Neuronal stem cell (in vitro differentiated cells): ENCODE results near the gene SIVA1.

ENCODE experiments used
- DNase-seq: peaks from one replicate; pipeline ENCODE4 v3.0.0-alpha.2; 2013; ENCODE audit warnings: low spot score
- H2AFZ ChIP-seq: one replicate; pipeline ENCODE4 v1.6.1; 2013; ENCODE audit warnings: mild to moderate bottlenecking, low read length, inconsistent platforms
- H2AK5ac ChIP-seq: 2 replicates; pipeline ENCODE4 v1.6.1; 2013; ENCODE audit warnings: low read depth, mild to moderate bottlenecking, inconsistent platforms, low read length, moderate library complexity, mixed read lengths
- H2BK120ac ChIP-seq: 2 replicates; pipeline ENCODE4 v1.6.1; 2013; ENCODE audit warnings: low read depth, mild to moderate bottlenecking, inconsistent platforms, low read length, moderate library complexity, mixed read lengths
- H2BK12ac ChIP-seq: one replicate; pipeline ENCODE4 v1.6.1; 2013; ENCODE audit warnings: low read length, inconsistent platforms
- H2BK15ac ChIP-seq: 2 replicates; pipeline ENCODE4 v1.6.1; 2013; ENCODE audit warnings: mild to moderate bottlenecking, low read length, inconsistent platforms, mixed read lengths
- H2BK5ac ChIP-seq: one replicate; pipeline ENCODE4 v1.6.1; 2013; ENCODE audit warnings: inconsistent platforms, mild to moderate bottlenecking, low read length, moderate library complexity
- H3K14ac ChIP-seq: one replicate; pipeline ENCODE4 v1.6.1; 2013; ENCODE audit warnings: low read length, inconsistent platforms
- H3K18ac ChIP-seq: 2 replicates; pipeline ENCODE4 v1.6.1; 2013; ENCODE audit warnings: low read length, inconsistent platforms
- H3K23ac ChIP-seq: 2 replicates; pipeline ENCODE4 v1.6.1; 2013; ENCODE audit warnings: low read depth, mild to moderate bottlenecking, mixed read lengths, low read length, inconsistent platforms; ENCODE audit not compliant: poor library complexity
- H3K27ac ChIP-seq: replicated peaks from 3 replicates; pipeline ENCODE4 v1.5.1; 2013; ENCODE audit warnings: low read length, inconsistent platforms
- H3K27me3 ChIP-seq, 3 experiments: 2 replicates each; pipeline ENCODE4 v1.6.1; 2013; ENCODE audit warnings: low read length in 3 of 3, mild to moderate bottlenecking in 2 of 3, inconsistent platforms in 1 of 3, low read depth in 1 of 3, mixed read lengths in 1 of 3, moderate library complexity in 1 of 3; ENCODE audit not compliant: control insufficient read depth in 3 of 3, insufficient read depth in 3 of 3
- H3K36me3 ChIP-seq, 2 donors: replicated peaks in 1 of 2; 2 replicates each; pipeline ENCODE4 v1.6.1; 2013; ENCODE audit warnings: low read length in 2 of 2; ENCODE audit not compliant: control insufficient read depth in 2 of 2, insufficient read depth in 2 of 2
- H3K4ac ChIP-seq: 2 replicates; pipeline ENCODE4 v1.6.1; 2013; ENCODE audit warnings: inconsistent platforms, mild to moderate bottlenecking, low read length, moderate library complexity
- H3K4me1 ChIP-seq, 2 donors: 1 replicate in 1 of 2; 2 replicates in 1 of 2; pipeline ENCODE4 v1.6.1; 2013; ENCODE audit warnings: low read length in 2 of 2, low read depth in 1 of 2; ENCODE audit not compliant: control insufficient read depth in 2 of 2, insufficient read depth in 1 of 2
- H3K4me2 ChIP-seq: one replicate; pipeline ENCODE4 v1.6.1; 2013; ENCODE audit warnings: mild to moderate bottlenecking, low read length, inconsistent platforms; ENCODE audit not compliant: insufficient read depth, poor library complexity, severe bottlenecking
- H3K4me3 ChIP-seq, 2 donors: 2 replicates each; pipeline ENCODE4 v1.5.1; 2013; ENCODE audit warnings: low read length in 2 of 2, mild to moderate bottlenecking in 2 of 2, inconsistent platforms in 1 of 2, moderate library complexity in 1 of 2
- H3K79me1 ChIP-seq: one replicate; pipeline ENCODE4 v1.6.1; 2013; ENCODE audit warnings: low read depth, mild to moderate bottlenecking, inconsistent platforms, low read length, moderate library complexity
- H3K9ac ChIP-seq: one replicate; pipeline ENCODE4 v1.6.1; 2013; ENCODE audit warnings: mild to moderate bottlenecking, low read depth, low read length, inconsistent platforms; ENCODE audit not compliant: poor library complexity
- H3K9me3 ChIP-seq, 2 donors: replicated peaks in 1 of 2; 2 replicates each; pipeline versions ENCODE3 to v1.6.1; 2013; ENCODE audit warnings: low read length in 2 of 2, mild to moderate bottlenecking in 2 of 2, inconsistent platforms in 1 of 2, low read depth in 1 of 2, mixed read lengths in 1 of 2, moderate library complexity in 1 of 2; ENCODE audit not compliant: control insufficient read depth in 2 of 2, insufficient read depth in 1 of 2
- H4K8ac ChIP-seq: one replicate; pipeline ENCODE4 v1.6.1; 2013; ENCODE audit warnings: low read depth, mild to moderate bottlenecking, inconsistent platforms, low read length, moderate library complexity
- H4K91ac ChIP-seq: one replicate; pipeline ENCODE4 v1.6.1; 2013; ENCODE audit warnings: low read length, low read depth, mild to moderate bottlenecking, inconsistent platforms; ENCODE audit not compliant: poor library complexity
- WGBS, 2 donors: extraction: QIAGEN DNeasy Blood & Tissue Kit; methylation state at CpG; one replicate each; pipeline ENCODE4 v1.1.7; 2013; ENCODE audit warnings: missing lambda C conversion rate in 2 of 2, mixed read lengths in 1 of 2; ENCODE audit not compliant: insufficient read length in 2 of 2, insufficient replicate concordance in 1 of 2; ENCODE audit errors: extremely low coverage in 2 of 2; 5-methylcytosine and 5-hydroxymethylcytosine counted together

Gene SIVA1

DNA sequence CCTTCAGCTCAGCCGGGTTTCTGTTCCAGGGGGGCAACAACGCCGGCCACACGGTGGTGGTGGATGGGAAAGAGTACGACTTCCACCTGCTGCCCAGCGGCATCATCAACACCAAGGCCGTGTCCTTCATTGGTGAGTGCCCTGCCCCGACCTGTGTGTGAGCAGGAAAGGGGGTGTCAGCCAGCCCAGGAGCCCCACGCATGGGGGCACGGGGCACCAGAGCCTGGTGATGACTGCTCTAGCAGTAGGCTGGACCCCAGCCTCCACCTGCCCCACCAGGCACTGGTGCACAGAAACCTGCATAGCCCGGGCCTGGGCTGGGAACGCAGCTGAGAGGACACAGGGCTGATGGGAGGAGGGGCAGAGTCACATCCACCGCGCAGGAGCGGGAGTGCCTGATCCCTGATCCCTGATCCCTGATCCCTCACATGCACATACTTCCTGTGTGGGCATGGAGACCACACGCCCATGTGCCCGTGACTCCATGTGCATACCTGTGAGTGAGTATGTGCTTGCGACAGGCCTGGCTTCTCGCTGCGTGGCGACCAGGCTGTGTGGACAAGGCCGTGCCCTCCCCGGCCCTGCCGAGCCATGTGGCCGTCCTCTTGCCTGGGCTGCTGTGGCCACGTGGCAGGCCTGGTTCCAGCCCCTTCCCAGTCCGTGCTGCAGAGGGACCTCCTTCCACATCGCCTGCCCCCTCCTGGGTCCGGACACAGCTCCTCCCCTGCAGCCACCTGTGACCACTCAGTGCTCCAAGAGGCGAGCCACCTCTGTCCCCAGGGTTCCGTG is 17.8 kb upstream of the SIVA1 start:
- no peak overlapping the region for H2BK120ac ChIP-seq
- peak overlapping the region; percentile 58 for H2BK12ac ChIP-seq
- H3K36me3 ChIP-seq: peaks cover under 1 to 3% of the 10 kb centered on the region in 2 donors
- H2BK5ac ChIP-seq: no peak overlapping the region
- H3K4me2 ChIP-seq: no peak overlapping the region
- H3K4me1 ChIP-seq: peaks cover 9 to 12% of the 10 kb centered on the region in 2 donors
- H3K27ac ChIP-seq: no peak overlapping the region
- peak overlapping the region; percentile 87 for H3K18ac ChIP-seq
- peak overlapping the region; percentile 71 for H3K14ac ChIP-seq
- H4K91ac ChIP-seq: no peak overlapping the region
- peak overlapping the region; percentile 5 for H2AK5ac ChIP-seq
- peaks cover 0 to 5% of the 10 kb centered on the region in 2 donors for H3K9me3 ChIP-seq
- H3K4ac ChIP-seq: peak overlapping the region; percentile 76
- DNase-seq: no peak
- H3K79me1 ChIP-seq: no peaks in the 10 kb centered on the region
- H3K23ac ChIP-seq: peak overlapping the region; percentile 2
- no peak overlapping the region for H3K4me3 ChIP-seq
- no peak overlapping the region for H2AFZ ChIP-seq
- H2BK15ac ChIP-seq: peak overlapping the region; percentile 49
- no peaks in the 10 kb centered on the region for H3K27me3 ChIP-seq
- peak overlapping the region; percentile 64 for H3K9ac ChIP-seq
- peak overlapping the region; percentile 83 for H4K8ac ChIP-seq
- no CpG with 5 or more reads among the region's 31 CpGs for WGBS, 2 donors

DNA sequence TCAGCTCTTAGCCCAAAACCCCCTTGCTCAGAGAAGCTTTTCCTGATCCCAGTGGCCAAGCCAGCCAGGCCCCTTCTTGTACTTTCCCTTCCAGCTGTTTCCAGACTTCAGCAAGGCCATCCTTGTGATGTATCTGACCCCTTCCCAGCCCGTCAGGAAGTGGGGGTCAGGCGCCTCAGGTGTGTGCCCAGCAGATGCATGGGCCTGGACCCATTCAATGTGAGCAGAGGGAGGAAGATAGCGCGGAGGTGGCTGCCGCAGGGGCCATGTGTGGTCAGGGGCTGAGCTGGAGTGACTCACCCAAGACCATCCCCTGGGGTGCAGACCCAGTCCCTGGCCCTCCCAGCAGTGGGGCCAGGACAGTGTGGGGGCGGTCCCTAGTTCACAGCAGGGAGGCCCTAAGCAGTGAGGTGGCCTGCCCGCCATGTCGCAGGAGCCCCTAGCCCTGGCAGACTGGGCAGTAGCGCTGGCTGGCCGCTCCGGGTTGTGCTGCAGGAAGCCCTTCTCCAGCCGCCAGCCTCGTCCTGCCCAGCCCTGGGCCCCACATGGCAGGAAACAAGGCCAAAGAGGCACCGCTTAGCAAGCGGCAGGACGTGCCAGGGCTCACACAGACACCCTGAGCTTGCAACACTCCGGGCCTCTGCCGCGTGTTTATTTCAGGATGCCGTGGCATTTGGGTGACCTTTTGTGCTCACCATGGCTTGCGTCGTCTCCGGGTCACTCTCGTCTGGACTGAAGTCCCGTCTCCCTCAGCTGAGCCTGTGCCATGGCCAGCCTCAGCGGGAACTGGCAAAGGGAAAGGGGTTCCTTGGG is 16.9 kb upstream of the SIVA1 start:
- Histone ChIP-seq H4K91ac (no peak overlapping the region), H2AFZ (no peak overlapping the region), H2BK120ac (peak overlapping the region; percentile 72), H3K18ac (peak overlapping the region; percentile 72), H3K14ac (peak overlapping the region; percentile 12), H3K4ac (no peak overlapping the region), H2BK15ac (peak overlapping the region; percentile 28), H3K79me1 (no peaks in the 10 kb centered on the region), H3K4me1 (peaks cover 9 to 12% of the 10 kb centered on the region in 2 donors), H3K9ac (peak overlapping the region; percentile 21), H3K4me3 (no peak overlapping the region), H4K8ac (no peak overlapping the region), H2AK5ac (peak overlapping the region; percentile 6), H3K9me3 (peaks cover 0 to 5% of the 10 kb centered on the region in 2 donors), H2BK5ac (no peak overlapping the region), H3K4me2 (no peak overlapping the region), H3K23ac (peak overlapping the region; percentile 80), H3K36me3 (peaks cover 3 to 7% of the 10 kb centered on the region in 2 donors), H3K27me3 (no peaks in the 10 kb centered on the region), H3K27ac (no peak overlapping the region), H2BK12ac (no peak overlapping the region)
- DNase-seq: no peak
- no CpG with 5 or more reads among the region's 26 CpGs for WGBS, 2 donors

DNA sequence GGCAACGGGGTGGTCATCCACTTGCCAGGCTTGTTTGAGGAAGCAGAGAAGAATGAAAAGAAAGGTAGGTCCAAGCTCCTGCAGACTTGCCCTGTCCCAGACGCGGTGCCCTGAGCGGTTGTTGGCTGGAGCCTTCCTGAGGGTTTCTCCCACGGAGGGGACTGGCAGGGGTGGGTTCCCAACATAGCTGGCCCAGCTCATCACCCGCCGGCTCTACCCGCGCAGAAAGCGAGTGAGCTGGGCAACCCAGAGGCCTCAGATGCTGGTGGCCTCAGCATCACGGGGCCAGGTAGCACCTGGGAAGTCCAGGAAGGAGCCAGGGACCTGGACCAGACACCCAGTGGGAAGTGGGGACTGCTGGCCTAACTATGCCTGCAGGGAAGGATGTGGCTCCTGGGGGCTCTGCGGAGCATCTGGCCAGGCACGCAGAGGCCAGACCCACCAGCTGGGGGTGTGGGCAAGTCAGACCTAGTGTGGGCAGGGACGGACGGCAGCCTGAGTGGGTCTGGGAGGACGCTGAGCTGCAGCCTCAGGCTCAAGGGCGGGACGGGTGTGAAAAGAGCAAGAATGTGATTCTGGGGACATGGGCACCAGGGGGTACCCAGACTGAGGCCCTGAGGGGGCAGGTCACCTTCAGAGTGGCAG is 14.4 kb upstream of the SIVA1 start:
- H2BK120ac ChIP-seq: peak overlapping the region; percentile 61
- H3K36me3 ChIP-seq: peaks cover 3 to 10% of the 10 kb centered on the region in 2 donors
- H3K23ac ChIP-seq: no peak overlapping the region
- no peak overlapping the region for H3K27ac ChIP-seq
- no peak overlapping the region for H3K4me3 ChIP-seq
- no CpG with 5 or more reads among the region's 18 CpGs for WGBS, 2 donors
- H3K18ac ChIP-seq: peak overlapping the region; percentile 38
- peak overlapping the region; percentile 72 for H4K8ac ChIP-seq
- H2AFZ ChIP-seq: no peak overlapping the region
- no peak overlapping the region for H3K4me2 ChIP-seq
- peaks cover 3% of the 10 kb centered on the region for H3K79me1 ChIP-seq
- no peak overlapping the region for H2BK15ac ChIP-seq
- H3K4me1 ChIP-seq: peaks cover 7 to 12% of the 10 kb centered on the region in 2 donors
- H3K4ac ChIP-seq: no peak overlapping the region
- H3K9me3 ChIP-seq: peaks cover 0 to 3% of the 10 kb centered on the region in 2 donors
- H3K27me3 ChIP-seq: no peaks in the 10 kb centered on the region
- no peak overlapping the region for H3K14ac ChIP-seq
- peak overlapping the region; percentile 89 for H2AK5ac ChIP-seq
- no peak for DNase-seq
- no peak overlapping the region for H4K91ac ChIP-seq
- peak overlapping the region; percentile 24 for H3K9ac ChIP-seq
- no peak overlapping the region for H2BK12ac ChIP-seq
- H2BK5ac ChIP-seq: no peak overlapping the region
